ENCODE results near the gene UBQLN4.

- TF ChIP-seq CTCF (conservative IDR thresholded peaks at IDR 0.05) (peak; percentile 36; the same call in 1 of the 2 replicates), EZH2 (IDR thresholded peaks at IDR 0.05; ENCODE audit: low read depth) (no peak)
Measured at GRCh38 chr1:156053768-156054499, at the start of gene UBQLN4.
